HG03432 (cell line): ENCODE results near the gene WNT5B.
A peak's percentile ranks its signal among the peaks of the same experiment; 100 is the strongest.
"Not testable (repeated sequence)": the region's sequence is repeated elsewhere in the genome, so short reads cannot be mapped to it uniquely, and the experiment has no call there.

Experiments used
- ATAC-seq: cut with Tn5 transposase; IDR thresholded peaks from one replicate; pipeline ENCODE4 v1.9.1; 2021; ENCODE audit warnings: mild to moderate bottlenecking, moderate library complexity; ENCODE audit not compliant: unreplicated experiment

Gene WNT5B

DNA sequence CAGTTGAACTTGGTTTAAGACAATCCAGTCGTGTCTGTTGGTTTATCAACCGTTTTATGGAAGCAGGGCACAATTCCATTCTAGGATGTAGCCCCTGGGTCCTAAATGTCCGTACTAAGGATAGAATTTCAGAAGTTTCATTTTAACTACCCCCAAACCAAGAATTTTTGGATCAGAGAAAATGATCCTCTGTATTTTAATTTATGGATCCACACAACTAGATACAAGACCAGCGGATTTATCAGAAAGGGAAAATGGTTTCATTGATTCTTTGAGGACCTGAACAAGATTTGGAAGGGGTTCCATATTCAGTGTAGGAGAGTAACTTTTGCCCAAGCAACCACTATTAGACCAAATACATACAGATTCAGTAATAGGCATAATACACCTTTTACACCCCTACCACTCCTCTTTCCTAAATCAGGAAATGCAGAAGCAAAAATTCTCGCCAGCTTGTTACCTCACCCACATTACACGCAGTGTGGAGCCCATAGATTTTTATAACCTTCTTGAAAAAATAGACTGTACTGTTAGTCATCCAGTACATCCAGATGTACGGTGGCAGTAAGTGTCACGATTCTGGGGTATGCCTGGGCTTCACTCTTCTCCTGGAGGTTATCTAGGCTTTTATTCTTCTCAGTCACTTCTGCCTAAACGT lies 33.2 kb upstream of the WNT5B start:
- ATAC-seq, result no peak

GRCh38 chr12:1598757-1599156 lies 30.3 kb upstream of the WNT5B start:
- no peak for ATAC-seq

GRCh38 chr12:1602706-1603105 lies 26.3 kb upstream of the WNT5B start:
- not testable (repeated sequence) for ATAC-seq

- ATAC-seq, result no peak
These were observed 25.6 kb upstream of the WNT5B start for GRCh38 chr12:1603269-1603993.

DNA sequence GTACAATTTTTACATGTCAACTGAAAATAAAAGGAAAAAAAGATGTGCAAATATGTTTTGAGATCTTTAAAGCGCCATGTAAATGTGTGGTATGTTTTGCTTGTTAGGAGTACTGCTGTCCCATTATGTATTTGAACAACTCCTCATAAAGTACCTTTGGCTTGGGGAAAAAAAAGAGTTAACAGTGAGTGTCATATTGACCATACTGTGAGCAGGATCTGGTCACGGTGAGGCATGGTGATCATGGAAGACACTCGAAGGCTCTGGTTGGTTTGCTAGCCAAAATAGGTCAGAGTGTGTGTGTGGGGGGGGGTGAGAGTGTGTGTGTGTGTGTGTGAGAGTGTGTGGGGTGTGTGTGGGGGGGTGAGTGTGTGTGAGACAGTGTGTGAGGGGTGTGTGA lies 24.6 kb upstream of the WNT5B start:
- no peak for ATAC-seq

DNA sequence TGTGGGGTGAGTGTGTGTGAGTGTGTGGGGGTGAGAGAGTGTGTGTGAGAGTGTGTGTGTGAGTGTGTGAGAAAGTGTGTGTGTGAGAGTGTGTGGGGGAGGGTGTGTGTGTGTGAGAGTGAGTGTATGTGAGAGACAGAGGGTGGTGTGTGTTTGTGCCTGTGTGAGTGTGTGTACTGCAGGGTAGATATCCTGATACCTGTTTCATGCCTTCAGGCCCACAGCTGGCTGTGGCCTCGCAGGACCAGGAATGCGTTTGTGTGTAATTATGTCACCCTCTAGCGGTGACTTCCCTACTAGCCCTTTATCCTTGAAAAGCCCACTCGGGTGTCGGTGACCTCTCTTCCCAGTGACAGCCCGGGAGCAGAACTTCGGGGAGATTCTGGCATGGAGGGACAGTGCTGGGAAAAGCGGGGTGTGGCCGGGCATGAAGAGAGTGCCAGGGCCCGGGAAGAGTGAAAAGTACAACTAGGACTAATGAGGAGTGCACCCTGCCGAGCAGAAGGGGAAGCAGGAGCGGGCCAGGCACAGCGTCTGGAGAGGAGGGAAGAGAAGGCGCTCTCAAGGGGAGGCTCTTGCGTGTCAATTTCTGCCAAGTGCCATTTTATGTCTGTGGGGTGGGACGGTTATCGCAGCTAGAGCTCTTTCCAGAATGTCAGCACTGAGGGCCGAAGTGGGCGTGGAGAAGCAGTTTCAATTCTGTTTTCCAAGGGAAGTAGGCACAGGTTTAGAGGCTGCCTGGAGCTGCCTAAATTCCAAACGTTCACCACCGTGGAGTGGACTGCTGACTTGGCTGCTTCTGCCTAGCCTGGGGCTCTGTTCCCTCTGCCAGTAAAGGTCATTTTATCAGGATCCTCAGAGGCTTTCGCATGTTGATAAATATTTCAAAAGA lies 23.7 kb upstream of the WNT5B start:
- peak; percentile 21 for ATAC-seq

GRCh38 chr12:1606021-1606622 lies 22.9 kb upstream of the WNT5B start:
- ATAC-seq, result peak; percentile 59

GRCh38 chr12:1607940-1608712 lies 20.9 kb upstream of the WNT5B start:
- no peak for ATAC-seq

GRCh38 chr12:1608713-1609119 lies 20.3 kb upstream of the WNT5B start:
- ATAC-seq, result no peak

- ATAC-seq, result no peak
These were observed 18.9 kb upstream of the WNT5B start for GRCh38 chr12:1610072-1610643.

DNA sequence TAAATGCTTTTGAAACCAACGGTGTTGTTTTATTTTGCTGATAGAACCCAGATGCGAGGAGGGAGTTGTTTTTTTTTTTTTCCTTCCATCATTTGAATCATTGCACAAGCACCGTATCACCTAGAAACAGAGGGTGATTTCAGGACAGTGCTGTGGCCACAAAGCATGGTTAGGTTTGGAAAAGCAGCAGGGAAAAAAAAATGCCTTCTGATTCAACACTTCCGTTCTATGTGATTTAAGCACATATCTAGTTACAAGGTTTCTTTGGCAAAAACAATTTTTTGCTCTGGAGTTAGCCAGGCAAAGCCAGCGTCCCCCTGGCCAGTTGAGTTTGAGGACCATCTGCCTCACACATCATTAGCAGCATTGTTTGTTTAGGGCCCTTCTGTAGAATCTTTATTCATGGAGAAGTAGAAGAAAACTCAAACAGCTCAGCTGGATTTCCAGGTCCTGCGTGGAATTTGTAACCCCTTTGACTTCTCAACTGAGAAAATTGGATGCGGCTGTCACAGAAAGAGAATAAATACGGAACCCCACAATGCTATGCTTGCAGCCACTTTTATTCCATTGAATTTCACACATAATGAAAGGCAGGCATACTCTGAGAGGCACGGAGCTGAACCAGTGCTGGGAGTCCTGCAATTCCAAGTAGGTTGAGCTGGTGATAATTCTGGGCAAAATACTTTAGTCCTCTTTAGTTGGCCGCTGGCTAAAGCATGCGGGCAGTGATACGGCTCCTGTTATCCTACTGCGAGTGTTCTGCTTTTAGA lies 17.0 kb upstream of the WNT5B start:
- ATAC-seq, result no peak

DNA sequence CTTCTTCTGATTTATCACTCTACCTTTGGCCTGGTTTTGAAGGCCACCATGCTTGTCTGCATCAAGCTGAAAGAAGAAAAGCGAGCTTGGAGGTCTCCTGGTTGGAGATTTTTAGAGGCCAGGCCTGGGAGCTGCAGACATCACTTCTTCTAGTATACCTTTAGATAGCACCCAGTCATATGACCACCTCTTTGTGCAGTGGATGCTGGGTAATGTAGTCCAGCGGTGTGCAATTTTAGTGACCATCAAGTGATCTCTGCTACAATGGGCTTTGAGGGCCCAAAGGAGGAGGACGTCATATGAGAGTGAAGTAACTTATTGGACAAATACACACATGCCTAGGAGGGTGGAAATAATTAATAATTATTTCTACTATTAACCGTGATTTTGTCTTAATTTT lies 15.2 kb upstream of the WNT5B start:
- no peak for ATAC-seq

- no peak for ATAC-seq
These were observed 14.7 kb upstream of the WNT5B start for GRCh38 chr12:1614360-1614759.

GRCh38 chr12:1616233-1617066 lies 12.6 kb upstream of the WNT5B start:
- no peak for ATAC-seq

- no peak for ATAC-seq
These were observed 10.5 kb upstream of the WNT5B start for GRCh38 chr12:1618489-1618888.

DNA sequence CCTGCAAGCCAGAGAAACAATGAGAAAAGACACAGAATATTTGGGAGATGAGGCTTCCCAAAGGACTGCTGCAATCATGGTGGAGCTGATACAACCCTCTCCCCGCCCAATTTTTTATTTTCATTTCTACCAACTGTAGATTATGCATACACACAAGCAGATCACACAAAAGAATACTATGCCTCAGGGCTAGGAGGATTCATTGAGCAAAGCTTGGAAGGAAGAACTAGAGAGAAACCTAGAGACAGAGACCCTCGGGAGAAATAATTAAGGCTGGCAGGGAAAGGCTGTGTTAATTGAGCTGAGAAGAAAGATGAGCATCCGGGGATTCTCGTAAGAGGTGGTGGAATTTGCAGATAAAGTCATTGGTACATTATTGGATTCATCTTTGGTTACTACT lies 9.9 kb upstream of the WNT5B start:
- no peak for ATAC-seq

DNA sequence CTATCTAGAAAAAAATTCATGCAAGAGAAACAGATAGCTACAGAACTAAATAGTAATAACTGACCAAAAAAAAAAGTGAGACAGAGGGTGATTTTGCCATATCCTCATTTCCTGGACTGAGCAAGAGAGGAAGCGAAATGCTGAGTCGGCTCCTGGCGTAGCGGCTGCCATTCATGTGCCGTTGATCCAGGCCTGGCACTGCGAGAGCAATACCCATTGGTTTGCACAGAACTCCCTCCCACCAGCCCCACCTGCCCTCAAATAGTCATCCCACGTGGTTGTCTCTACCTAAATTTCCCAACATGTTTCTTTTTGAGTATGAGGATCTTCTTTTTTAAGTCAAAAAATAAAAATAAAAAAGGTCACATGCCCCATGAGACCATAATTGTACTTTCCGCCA lies 9.4 kb upstream of the WNT5B start:
- no peak for ATAC-seq

GRCh38 chr12:1620092-1620491 lies 8.9 kb upstream of the WNT5B start:
- no peak for ATAC-seq

DNA sequence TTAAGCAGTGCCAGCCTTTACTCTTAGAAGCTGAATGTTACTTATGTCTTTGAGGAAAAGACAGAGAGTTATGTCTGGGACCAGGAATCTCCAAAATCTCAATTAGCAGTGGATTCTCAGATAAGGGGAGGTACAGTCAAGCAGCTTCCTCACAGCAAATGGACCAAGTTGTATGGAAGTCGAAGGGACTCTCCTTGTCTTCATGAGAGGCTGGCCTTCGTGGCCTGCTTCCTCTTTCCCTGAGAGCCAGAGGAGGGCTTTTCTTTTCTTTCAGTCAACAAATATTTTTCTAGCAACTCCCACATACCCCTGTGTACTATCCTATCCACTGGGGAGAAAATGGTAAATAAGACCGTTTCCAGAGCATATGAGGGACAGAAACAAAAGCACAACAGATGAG lies 6.6 kb upstream of the WNT5B start:
- ATAC-seq, result no peak
